HG02884 (cell line): Measurements from ENCODE around the gene CDC14B.
A peak's percentile ranks its signal among the peaks of the same experiment; 100 is the strongest.
"Not testable (repeated sequence)": the region's sequence is repeated elsewhere in the genome, so short reads cannot be mapped to it uniquely, and the experiment has no call there.

ENCODE experiments used
- ATAC-seq: cut with Tn5 transposase; IDR thresholded peaks from one replicate; pipeline ENCODE4 v1.9.1; 2021; ENCODE audit warnings: mild to moderate bottlenecking, moderate library complexity; ENCODE audit not compliant: unreplicated experiment

CDC14B gene

GRCh38 chr9:96619491-96620180 is at the start of gene CDC14B:
TSS of gene CDC14B (minus strand) at chr9:96619843. CDS start at chr9:96619378, 465 bp downstream.
- ATAC-seq = peak; percentile 65

DNA sequence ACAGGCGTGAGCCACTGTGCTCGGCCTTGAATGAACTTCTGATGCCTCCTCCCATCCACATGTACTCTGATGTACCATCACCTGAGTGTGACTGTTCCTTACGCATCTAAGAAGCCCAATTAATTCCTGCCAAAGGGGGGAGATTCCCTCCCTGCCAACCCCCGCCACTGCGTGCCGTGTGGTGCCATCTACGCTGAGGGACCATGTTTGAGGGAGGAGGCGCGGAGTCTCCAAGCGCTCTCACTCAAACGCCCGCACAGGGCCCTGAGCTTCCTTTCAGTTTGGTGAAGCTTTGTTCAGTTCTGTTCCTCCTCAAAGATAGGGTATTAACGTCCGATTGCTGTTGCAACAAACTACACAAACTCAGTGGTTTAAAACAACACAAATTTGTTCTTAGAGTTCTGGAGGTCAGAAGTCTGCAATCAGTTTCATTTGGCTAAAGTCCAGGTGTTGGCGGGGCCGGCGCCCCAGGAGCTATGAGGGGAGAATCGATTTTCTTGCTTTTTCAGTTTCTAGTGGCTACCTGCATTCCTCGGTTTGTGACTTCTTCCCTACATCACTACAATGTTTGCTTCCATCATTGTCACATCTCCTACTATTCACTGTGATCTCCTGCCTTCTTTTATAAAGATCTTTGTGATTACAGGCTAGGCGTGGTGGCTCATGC is 49.4 kb upstream of the CDC14B start:
- ATAC-seq = no peak

- no peak for ATAC-seq
Measured at GRCh38 chr9:96667363-96667728, 47.7 kb upstream of the CDC14B start.

DNA sequence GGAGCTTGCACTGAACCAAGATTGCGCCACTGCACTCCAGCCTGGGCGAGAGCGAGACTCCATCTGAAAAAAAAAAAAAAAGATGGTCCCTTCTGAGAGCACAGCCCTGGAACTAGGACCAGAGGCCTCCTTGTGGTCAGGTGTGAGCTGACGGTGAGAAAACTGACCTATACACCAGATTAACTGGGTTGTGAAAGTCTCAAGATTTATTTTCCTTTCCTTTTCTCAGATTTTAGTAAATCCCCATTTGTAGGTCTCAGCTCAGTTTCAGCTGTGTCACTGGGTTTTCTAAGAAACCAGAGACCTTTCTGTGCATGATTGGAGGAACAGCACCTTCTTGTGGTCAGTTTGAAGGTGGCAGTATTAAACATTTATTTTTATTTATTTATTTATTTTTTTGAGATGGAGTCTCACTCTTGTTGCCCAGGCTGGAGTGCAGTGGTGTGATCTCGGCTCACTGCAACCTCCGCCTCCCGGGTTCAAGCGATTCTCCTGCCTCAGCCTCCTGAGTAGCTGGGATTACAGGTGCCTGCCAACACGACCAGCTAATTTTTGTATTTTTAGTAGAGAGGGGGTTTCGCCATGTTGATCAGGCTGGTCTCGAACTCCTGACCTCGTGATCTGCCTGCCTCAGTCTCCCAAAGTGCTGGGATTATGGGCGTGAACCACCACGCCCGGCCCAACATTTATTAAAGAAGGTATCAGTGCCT is 47.2 kb upstream of the CDC14B start:
- not testable (repeated sequence) for ATAC-seq

DNA sequence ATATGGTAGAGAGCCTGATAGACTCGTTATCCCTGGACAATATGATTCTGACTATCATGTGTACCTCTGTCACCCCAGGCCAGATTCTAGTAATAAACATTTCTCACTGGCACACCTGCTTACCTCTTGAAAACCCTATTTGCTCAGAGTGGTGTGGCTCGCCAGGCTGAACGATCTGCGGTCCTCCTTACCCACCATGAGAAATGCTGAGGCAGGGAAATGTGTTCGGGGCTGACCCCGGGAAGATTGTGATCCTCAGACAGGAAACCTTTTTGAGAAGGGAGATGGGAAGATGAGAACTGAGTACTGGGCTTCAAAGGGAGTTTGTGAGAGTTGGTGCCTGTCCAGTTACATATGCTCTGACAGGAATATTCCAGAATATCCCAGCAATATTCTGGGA is 46.1 kb upstream of the CDC14B start:
- ATAC-seq = no peak

- ATAC-seq = no peak
Measured at GRCh38 chr9:96663506-96664120, 44.0 kb upstream of the CDC14B start.

GRCh38 chr9:96661711-96662110 is 42.1 kb upstream of the CDC14B start:
- no peak for ATAC-seq

GRCh38 chr9:96660692-96661248 is 41.1 kb upstream of the CDC14B start:
- ATAC-seq = no peak

GRCh38 chr9:96655198-96655851 is 35.7 kb upstream of the CDC14B start, which contains the start of gene PRXL2C:
TSS of gene PRXL2C (minus strand) at chr9:96655317. CDS start at chr9:96655281, 36 bp downstream.
- ATAC-seq = peak; percentile 59

- peak; percentile 57 for ATAC-seq
Measured at GRCh38 chr9:96654450-96655197, 35.0 kb upstream of the CDC14B start.

GRCh38 chr9:96651626-96652025 is 32.0 kb upstream of the CDC14B start:
- no peak for ATAC-seq

DNA sequence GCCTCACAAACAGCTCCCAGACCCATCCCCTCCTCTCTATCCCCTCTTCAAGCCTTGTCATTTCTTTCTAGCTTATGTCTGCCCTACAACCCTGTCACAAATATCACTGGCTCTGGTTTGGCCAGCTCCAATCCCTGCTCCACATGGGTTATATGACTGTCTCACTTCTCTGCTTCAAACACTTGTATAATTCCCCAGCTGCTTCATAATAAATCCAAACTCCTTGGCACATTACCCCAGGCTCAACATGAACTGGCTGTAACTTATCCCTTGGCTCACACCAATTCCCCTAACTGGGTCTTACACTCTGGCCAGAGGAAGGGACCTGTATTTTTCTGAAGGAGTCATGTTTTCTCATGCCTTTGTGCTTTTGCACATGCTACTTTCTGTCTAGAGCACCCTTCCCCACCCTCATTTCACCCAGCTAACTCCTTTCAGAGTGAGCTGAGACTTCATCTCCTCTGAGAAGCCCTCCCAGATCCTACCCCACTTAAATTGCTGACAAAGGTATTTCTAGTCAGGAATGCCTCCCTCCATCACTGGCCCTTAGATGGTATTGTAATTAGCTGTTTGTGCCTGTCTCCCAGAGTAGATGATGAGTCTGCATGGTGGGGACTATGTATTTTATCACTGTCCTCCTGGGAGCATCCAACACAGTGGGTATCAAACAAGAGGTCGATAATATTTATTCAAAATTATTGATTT is 30.1 kb upstream of the CDC14B start:
- no peak for ATAC-seq

- ATAC-seq = no peak
Measured at GRCh38 chr9:96646081-96646991, 26.7 kb upstream of the CDC14B start.

- ATAC-seq = no peak
Measured at GRCh38 chr9:96644137-96644536, 24.5 kb upstream of the CDC14B start.

- ATAC-seq = no peak
Measured at GRCh38 chr9:96641514-96641913, 21.9 kb upstream of the CDC14B start.

GRCh38 chr9:96638606-96639364 is 19.1 kb upstream of the CDC14B start:
- ATAC-seq = no peak

GRCh38 chr9:96636368-96636767 is 16.7 kb upstream of the CDC14B start:
- ATAC-seq = no peak
